Measurements from ENCODE around the gene TSC22D2. TPM values are rescaled to one million over a fixed set of nuclear protein-coding genes. Genes with fewer than 3 reads are reported as not detected.

The TSC22D2 gene
- total RNA-seq, 1 donor from 2014 or later = 116 TPM

DNA sequence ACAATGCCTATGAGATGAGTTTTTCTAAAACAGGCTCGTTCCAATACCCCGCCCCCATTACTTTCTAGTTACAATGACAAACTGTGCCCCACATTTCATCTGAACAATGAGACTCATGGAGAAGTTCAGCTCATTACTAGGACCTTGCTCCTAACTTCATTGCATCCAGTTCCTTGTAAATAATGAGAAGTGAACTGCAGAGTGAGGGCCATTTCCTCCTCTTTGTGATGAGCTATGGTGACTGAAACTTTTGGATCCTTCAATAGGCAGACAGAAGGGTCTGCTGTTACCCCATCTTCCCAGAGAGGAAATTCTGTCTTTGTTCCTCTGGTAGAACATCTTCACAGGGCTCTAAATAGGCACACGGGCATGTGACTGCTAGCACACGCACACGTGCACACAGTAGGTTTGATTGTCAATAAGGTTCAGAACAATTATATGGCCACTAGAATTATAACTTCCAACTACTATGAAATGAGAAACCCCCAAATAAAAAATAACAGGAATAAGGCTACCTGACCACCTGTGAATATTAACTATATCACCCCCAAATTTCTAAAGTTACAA lies 86.4 kb downstream of the TSC22D2 start:
- Mint-ChIP-seq H3K4me1 (ENCODE audit: low read depth, unreplicated experiment) (peaks cover 10% of the 10 kb centered on the region), H3K36me3 (ENCODE audit: low read depth, unreplicated experiment) (peaks cover 4% of the 10 kb centered on the region), H3K4me3 (ENCODE audit: unreplicated experiment) (no peak overlapping the region), H3K9me3 (ENCODE audit: unreplicated experiment) (no peaks in the 10 kb centered on the region), H3K27me3 (ENCODE audit: low read depth, unreplicated experiment) (no peaks in the 10 kb centered on the region), H3K27ac (ENCODE audit: unreplicated experiment) (peak overlapping the region; percentile 15)
- no peaks in the 10 kb centered on the region for H3K9me3 ChIP-seq (ENCODE audit: insufficient read depth, low read depth, low read length)
- no peak overlapping the region for H2AFZ ChIP-seq (ENCODE audit: low read depth, low read length)
- H3K4me1 ChIP-seq (ENCODE audit: insufficient read depth, low read length) = no peaks in the 10 kb centered on the region
- no peak for DNase-seq (ENCODE audit: low read depth)
- no peaks in the 10 kb centered on the region for H4K20me1 ChIP-seq (ENCODE audit: insufficient read depth, low read length)
- TF ChIP-seq, protein P1, sequence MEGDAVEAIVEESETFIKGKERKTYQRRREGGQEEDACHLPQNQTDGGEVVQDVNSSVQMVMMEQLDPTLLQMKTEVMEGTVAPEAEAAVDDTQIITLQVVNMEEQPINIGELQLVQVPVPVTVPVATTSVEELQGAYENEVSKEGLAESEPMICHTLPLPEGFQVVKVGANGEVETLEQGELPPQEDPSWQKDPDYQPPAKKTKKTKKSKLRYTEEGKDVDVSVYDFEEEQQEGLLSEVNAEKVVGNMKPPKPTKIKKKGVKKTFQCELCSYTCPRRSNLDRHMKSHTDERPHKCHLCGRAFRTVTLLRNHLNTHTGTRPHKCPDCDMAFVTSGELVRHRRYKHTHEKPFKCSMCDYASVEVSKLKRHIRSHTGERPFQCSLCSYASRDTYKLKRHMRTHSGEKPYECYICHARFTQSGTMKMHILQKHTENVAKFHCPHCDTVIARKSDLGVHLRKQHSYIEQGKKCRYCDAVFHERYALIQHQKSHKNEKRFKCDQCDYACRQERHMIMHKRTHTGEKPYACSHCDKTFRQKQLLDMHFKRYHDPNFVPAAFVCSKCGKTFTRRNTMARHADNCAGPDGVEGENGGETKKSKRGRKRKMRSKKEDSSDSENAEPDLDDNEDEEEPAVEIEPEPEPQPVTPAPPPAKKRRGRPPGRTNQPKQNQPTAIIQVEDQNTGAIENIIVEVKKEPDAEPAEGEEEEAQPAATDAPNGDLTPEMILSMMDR (IDR thresholded peaks at IDR 0.05; ENCODE audit: insufficient read depth, low read depth, low read length) = no peak
- no peak for TF ChIP-seq EZH2 (IDR thresholded peaks at IDR 0.05; ENCODE audit: insufficient read depth, low read length)
- H3K79me2 ChIP-seq (ENCODE audit: insufficient read depth, low read length) = no peaks in the 10 kb centered on the region
- no peak overlapping the region for H3K9ac ChIP-seq (ENCODE audit: low read length)
- no peaks in the 10 kb centered on the region for H3K36me3 ChIP-seq (ENCODE audit: insufficient read depth, low read length)
- H3K4me3 ChIP-seq (ENCODE audit: insufficient read depth, low read depth, low read length) = no peak overlapping the region
- no peak overlapping the region for H3K27ac ChIP-seq (ENCODE audit: low read depth, low read length)
- no peak overlapping the region for H3K4me2 ChIP-seq (ENCODE audit: low read length)
- no peaks in the 10 kb centered on the region for H3K27me3 ChIP-seq (ENCODE audit: insufficient read depth, low read length)
- FAIRE-seq = no peak

DNA sequence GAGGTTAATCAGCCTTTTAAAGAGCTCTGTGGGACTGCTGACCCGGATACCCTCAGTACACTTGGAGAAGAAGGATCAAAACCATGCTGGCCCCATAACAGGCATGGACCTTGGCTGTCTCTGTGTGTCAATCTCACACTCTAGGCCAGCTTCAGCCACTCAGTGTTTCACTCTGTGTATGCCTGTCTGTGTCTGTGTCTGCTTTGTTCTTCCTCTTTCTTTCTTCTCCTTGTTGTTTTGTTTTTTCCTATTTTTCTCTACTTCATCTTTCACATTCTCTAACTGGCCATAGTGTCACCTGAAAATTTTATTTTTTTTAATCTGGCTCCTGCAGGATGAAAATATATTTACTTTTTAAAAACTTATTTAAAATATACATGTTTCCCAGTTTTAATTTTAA lies 87.1 kb downstream of the TSC22D2 start:
- FAIRE-seq = no peak
- no peaks in the 10 kb centered on the region for H3K4me1 ChIP-seq (ENCODE audit: insufficient read depth, low read length)
- H3K4me3 Mint-ChIP-seq (ENCODE audit: unreplicated experiment) = peak overlapping the region; percentile 51

More for the DNA sequence above, 87.1 kb downstream of the TSC22D2 start:
- peaks cover 6% of the 10 kb centered on the region for H3K36me3 Mint-ChIP-seq (ENCODE audit: low read depth, unreplicated experiment)
- no peaks in the 10 kb centered on the region for H3K36me3 ChIP-seq (ENCODE audit: insufficient read depth, low read length)
- H3K9ac ChIP-seq (ENCODE audit: low read length) = no peak overlapping the region
- H3K27ac Mint-ChIP-seq (ENCODE audit: unreplicated experiment) = peak overlapping the region; percentile 15
- H3K27me3 ChIP-seq (ENCODE audit: insufficient read depth, low read length) = no peaks in the 10 kb centered on the region
- no peaks in the 10 kb centered on the region for H3K9me3 Mint-ChIP-seq (ENCODE audit: unreplicated experiment)
- TF ChIP-seq, protein P1 (IDR thresholded peaks at IDR 0.05; ENCODE audit: insufficient read depth, low read depth, low read length) = no peak
- no peak for TF ChIP-seq EZH2 (IDR thresholded peaks at IDR 0.05; ENCODE audit: insufficient read depth, low read length)
- H3K4me3 ChIP-seq (ENCODE audit: insufficient read depth, low read depth, low read length) = no peak overlapping the region
- H3K9me3 ChIP-seq (ENCODE audit: insufficient read depth, low read depth, low read length) = no peaks in the 10 kb centered on the region
- no peak overlapping the region for H3K27ac ChIP-seq (ENCODE audit: low read depth, low read length)
- peak overlapping the region; percentile 19 for H2AFZ ChIP-seq (ENCODE audit: low read depth, low read length)
- peaks cover 10% of the 10 kb centered on the region for H3K4me1 Mint-ChIP-seq (ENCODE audit: low read depth, unreplicated experiment)
- H3K27me3 Mint-ChIP-seq (ENCODE audit: low read depth, unreplicated experiment) = no peaks in the 10 kb centered on the region
- no peak for DNase-seq (ENCODE audit: low read depth)
- H3K4me2 ChIP-seq (ENCODE audit: low read length) = no peak overlapping the region
- no peaks in the 10 kb centered on the region for H3K79me2 ChIP-seq (ENCODE audit: insufficient read depth, low read length)
- no peaks in the 10 kb centered on the region for H4K20me1 ChIP-seq (ENCODE audit: insufficient read depth, low read length)
